ENCODE results near the gene PLXND1.

DNA sequence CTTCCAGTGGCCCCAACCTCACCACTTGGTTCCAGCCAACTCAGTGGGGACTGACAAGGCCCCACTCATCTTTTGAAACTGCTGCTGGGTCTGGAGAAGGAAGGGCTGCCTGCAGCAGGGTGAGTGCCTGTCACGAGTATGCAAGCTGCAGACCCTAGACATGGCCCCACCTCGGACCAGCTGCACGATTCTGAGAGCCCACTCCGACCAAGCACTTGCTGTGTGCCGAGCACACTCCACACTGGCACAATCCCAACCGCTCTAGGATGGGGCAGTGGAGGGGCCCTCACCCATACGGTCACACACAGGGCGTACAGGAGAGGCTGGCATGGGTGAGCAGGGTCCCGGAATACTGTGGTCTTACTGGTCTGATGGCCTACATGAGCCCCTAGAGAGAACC is 8.0 kb upstream of the PLXND1 start:
- TF ChIP-seq CTCF (IDR thresholded peaks at IDR 0.05): no peak
- TF ChIP-seq POLR2A (IDR thresholded peaks at IDR 0.05): no peak
- no peak for TF ChIP-seq EP300 (IDR thresholded peaks at IDR 0.05)

Measured in tibial nerve (tissue), 4 donors.